ENCODE data around the gene NAE1. TPM values are rescaled to one million over a fixed set of nuclear protein-coding genes. Genes with fewer than 3 reads are reported as not detected.

NAE1 gene
- total RNA-seq, 2 donors from 2014 or later = 93.9 to 121 TPM

DNA sequence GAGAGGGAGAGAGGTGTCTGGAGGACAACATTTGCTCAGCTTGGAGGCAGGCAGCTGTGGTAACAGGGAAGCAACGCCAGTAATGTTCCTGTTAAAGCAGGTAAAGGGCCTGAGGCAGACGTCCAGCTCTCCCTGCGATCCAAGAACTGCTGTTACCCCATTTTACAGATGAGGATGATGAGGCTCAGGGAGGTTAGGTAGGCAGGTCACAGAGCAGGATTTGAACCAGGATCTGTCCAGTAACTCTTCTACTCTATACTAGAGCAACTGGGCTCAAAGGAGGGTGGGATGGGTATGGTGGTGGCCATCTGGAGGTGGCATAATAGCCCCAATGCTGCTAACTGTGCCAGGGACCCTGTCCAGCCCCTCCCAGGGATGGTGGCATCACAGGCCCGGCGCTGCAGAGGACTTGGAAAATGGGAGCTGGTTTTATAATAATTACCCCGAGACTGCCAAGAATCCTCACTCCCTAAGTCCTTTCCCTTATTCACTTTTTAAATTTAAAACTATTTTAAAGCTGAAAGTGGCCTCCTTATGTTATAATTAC lies 25.5 kb upstream of the NAE1 start:
- H3K36me3 Mint-ChIP-seq = no peaks in the 10 kb centered on the region
- DNase-seq (ENCODE audit: low spot score in 2 of 2) (no peak), ATAC-seq (no peak)
- H3K27ac Mint-ChIP-seq = no peak overlapping the region
- no peaks in the 10 kb centered on the region for H3K9me3 Mint-ChIP-seq

DNA sequence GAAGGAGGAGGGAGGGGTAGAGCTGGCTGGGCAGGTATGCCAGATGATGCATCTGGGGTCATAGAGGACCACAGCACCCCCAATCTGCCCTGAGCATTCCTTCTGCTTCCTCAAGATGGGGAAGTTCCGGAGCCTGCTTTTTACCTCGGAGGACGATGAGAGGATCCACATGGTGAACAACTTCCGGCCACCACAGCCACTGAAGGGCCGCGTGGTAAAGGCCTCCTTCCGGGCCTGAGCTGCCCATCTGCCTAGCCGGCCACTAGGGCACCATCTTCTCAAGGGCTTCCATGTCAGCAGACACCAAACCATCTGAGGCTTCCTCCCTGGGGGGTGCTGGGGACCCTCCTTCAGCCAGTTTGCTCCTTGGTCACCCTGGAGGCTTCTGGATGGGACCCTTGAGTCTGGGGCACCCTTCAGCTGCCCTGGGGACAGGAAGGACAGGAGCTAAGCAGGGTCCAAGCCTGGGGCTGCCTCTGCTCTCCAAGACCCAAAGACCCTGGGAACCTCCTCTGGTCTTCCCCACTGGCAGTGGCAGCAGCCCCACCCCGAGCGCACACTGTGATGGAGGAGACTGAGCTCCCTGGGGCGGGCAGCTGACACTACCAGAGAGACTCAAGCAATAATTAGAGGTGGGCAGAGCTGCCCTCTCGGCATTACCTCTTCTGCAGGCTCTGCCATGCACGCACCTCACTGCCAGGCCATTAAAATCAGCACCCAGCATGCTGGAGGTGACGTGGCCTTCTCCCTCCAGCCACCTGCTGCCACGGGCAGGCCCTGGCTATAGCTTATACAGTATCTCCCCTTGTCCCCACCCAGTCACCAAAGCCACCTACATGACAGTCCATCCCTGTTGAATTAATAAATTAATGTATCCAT lies 22.7 kb upstream of the NAE1 start:
- Mint-ChIP-seq H3K9me3 (no peaks in the 10 kb centered on the region), H3K36me3 (no peaks in the 10 kb centered on the region), H3K27ac (no peak overlapping the region)
- ATAC-seq = no peak
- DNase-seq (ENCODE audit: low spot score in 2 of 2) = no peak

DNA sequence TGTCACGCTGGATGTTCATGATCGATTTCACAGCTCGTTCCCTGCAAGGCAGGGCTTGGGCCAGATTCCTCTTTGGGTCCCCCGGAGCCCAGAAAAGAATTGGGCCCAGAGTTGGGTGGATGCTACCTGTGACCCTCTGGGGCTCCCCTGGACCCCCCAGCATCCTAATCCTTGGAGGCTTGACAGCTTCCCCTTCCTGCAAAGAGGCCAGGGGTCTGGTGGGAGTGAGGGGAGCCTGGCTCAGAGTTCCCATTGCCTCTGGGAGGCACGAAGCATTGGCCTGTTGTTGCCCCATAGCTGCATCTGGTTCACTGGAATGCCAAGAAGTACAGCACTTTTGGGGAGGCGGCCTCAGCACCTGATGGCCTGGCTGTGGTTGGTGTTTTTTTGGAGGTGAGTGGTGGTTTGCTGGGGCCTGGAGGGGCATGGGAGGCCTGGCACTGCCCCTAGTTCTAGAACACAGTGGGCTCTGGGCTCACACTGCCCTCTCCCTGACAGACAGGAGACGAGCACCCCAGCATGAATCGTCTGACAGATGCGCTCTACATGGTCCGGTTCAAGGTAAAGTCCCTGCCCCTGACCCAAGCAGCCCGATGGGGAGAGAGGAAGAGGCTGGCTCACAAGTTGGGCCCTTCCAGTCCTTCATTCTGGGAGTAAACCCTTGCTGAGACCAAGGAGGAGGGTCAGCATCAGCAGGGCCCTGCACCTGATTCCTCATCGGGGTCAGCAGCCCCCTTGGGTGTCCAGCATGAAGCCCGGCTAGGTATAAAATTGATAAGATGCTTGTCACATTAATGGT lies 20.6 kb upstream of the NAE1 start:
- ATAC-seq (no peak), DNase-seq (ENCODE audit: low spot score in 2 of 2) (peak in 1 of 2 donors; percentile 33)
- Mint-ChIP-seq H3K36me3 (no peaks in the 10 kb centered on the region), H3K9me3 (no peaks in the 10 kb centered on the region), H3K27ac (peak overlapping the region in 1 of 2 donors; percentile 11)

DNA sequence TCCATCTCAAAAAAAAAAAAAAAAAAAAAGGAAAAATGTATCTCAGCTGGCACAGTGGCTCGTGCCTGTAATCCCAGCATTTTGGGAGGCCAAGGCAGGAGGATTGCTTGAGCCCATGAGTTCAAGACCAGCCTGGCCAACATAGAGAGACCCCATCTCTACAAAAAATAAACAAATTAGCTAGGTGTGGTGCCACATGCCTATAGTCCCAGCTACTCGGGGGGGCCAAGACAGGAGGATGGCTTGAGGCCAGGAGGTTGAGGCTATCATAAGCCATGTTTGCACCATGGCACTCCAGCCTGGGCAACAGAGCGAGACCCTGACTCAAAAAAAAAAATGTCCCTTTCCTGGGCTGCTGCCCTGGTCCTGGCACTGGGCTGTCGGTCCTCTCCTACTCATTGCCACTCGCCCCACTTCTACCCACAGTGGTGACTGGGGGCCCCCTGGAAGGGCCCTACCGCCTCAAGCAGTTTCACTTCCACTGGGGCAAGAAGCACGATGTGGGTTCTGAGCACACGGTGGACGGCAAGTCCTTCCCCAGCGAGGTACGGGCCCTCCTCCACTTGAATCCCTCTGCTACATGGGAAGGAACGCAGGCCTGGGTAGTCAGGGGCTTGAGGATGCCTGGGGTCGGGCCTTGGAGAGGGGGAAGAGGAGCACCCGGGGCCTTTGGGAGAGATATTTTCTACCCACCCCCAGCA lies 19.5 kb upstream of the NAE1 start:
- DNase-seq (ENCODE audit: low spot score in 2 of 2) (peak in 1 of 2 donors; percentile 34), ATAC-seq (no peak)
- H3K9me3 Mint-ChIP-seq = no peaks in the 10 kb centered on the region
- H3K27ac Mint-ChIP-seq = peak overlapping the region in 1 of 2 donors; percentile 11
- no peaks in the 10 kb centered on the region for H3K36me3 Mint-ChIP-seq

DNA sequence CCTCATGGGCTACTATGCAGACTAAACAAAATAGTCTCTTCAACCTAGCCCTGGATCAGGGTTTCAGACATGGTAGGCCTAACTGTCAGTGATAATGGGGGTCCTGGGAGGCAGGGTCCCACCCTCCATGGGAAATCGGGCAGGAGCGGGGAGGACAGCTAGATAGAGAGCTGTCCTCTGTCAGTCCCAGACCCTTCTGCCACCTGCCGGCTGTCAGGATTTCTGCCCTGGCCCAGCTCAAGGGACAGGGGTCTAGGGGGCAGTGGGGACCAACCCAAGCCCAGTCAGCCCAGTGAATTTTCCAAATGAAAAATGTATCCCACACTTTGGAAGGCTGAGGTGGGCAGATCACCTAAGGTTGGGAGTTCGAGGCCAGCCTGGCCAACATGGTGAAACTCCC lies 18.8 kb upstream of the NAE1 start:
- no peaks in the 10 kb centered on the region for H3K36me3 Mint-ChIP-seq
- no peaks in the 10 kb centered on the region for H3K9me3 Mint-ChIP-seq
- no peak overlapping the region for H3K27ac Mint-ChIP-seq
- DNase-seq (ENCODE audit: low spot score in 2 of 2) (peak in 1 of 2 donors; percentile 26), ATAC-seq (no peak)

DNA sequence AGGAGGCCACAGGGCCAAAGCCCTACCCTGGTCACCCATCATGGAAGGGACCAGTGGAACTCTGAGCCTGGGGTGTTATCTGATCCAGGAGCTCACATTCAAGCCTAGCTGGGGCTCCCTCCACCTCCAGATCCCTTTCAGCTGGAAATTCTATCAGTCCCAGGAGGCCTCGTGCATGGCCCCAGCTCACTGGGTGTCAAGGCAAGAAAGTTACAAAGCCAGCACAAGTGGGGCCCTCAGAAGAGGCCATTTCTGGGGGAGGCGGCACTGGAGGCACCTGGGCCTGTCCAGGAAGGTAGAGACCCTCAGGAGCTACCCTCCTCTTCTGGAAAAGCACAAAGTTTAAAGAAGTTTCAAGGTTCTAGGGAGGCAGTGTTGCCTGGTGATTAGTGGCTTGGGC lies 18.2 kb upstream of the NAE1 start:
- Mint-ChIP-seq H3K9me3 (no peaks in the 10 kb centered on the region), H3K36me3 (peaks cover 0 to under 1% of the 10 kb centered on the region in 2 donors), H3K27ac (no peak overlapping the region)
- ATAC-seq (no peak), DNase-seq (ENCODE audit: low spot score in 2 of 2) (peak in 1 of 2 donors; percentile 34)

DNA sequence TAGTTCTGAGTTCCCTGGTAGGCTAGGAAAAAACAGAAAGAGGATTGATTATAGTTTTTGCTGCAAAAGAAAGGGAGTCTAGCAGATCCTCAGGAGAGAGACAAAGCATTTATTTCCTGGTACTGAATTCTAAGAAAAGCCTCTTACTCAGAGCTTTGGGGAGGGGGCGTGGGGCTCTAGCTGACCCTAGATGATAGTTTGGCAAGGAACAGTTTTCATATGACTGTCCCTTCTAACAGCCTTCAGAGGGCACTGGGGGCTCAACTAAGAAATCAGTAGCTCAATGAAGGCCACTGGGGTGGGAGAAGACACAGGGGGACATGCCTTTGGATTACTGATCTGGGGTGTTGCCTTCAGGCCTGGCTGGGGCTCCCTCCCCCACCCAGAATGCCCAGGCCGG lies 17.4 kb upstream of the NAE1 start:
- Mint-ChIP-seq H3K9me3 (no peaks in the 10 kb centered on the region), H3K36me3 (peaks cover 0 to 4% of the 10 kb centered on the region in 2 donors), H3K27ac (peak overlapping the region in 1 of 2 donors; percentile 13)
- DNase-seq (ENCODE audit: low spot score in 2 of 2) (peak in 1 of 2 donors; percentile 20), ATAC-seq (peak in 1 of 2 donors; percentile 55)

DNA sequence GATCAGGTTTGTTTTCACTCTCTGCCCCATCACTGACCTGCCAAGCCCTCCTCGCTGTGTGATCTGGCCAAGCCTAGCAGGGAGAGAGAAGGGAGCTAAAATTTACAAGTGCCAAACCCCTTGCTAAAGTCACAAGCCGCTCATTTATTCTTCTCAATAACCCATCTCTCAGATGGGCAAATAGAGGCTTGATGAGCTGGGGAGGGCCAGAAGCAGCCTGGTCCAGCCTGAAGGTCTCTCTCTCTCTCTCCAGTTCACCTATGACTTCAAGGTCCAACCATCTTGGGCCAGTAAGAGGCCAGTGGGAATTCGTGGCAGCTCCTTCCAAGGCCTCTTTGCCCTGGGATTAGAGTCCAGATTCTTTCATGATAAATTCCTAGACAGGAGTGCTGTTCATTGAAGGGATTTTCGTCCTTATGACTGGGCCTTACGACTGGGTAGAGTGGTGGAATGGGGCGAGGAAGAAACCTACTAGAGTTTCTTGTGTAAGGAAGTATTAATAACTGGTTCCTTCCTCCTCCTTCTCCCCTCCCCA lies 16.8 kb upstream of the NAE1 start:
- no peak overlapping the region for H3K27ac Mint-ChIP-seq
- DNase-seq (ENCODE audit: low spot score in 2 of 2) (no peak), ATAC-seq (no peak)
- no peaks in the 10 kb centered on the region for H3K9me3 Mint-ChIP-seq
- peaks cover 0 to 4% of the 10 kb centered on the region in 2 donors for H3K36me3 Mint-ChIP-seq

DNA sequence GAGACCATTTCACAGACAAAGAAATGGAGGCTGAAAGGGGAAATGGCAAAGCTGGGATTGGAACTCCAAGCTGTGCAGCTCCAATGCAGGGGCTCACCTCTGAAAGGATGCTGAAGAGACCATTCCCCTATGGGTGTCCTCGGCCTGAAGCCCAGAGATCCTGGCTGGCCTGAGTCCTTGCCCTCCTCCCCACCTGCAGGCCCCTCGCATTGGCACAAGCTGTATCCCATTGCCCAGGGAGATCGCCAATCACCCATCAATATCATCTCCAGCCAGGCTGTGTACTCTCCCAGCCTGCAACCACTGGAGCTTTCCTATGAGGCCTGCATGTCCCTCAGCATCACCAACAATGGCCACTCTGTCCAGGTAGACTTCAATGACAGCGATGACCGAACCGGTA lies 16.1 kb upstream of the NAE1 start:
- Mint-ChIP-seq H3K36me3 (peaks cover 0 to 4% of the 10 kb centered on the region in 2 donors), H3K27ac (no peak overlapping the region), H3K9me3 (no peaks in the 10 kb centered on the region)
- DNase-seq (ENCODE audit: low spot score in 2 of 2) = peak in 1 of 2 donors; percentile 50
- no peak for ATAC-seq

DNA sequence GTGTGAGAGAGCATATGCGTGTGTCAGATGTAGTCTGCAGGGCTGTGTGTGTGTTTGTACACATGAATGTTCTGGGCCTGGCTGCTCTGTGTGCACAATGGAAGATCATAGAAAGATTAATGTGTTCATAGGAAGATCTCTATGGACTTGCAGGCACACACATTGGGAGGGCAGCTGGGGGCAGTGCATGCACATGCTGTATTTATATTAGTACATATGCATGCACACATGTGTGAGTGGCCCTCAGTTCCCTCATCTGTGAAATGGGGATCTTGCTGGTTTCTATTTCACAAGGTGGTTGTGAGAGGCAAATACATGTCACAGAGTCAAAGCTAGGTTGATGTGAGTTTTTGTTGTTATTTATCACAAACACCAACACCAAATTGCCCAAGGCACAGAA lies 15.5 kb upstream of the NAE1 start:
- H3K27ac Mint-ChIP-seq = no peak overlapping the region
- DNase-seq (ENCODE audit: low spot score in 2 of 2) (no peak), ATAC-seq (no peak)
- no peaks in the 10 kb centered on the region for H3K9me3 Mint-ChIP-seq
- peaks cover 0 to 4% of the 10 kb centered on the region in 2 donors for H3K36me3 Mint-ChIP-seq

DNA sequence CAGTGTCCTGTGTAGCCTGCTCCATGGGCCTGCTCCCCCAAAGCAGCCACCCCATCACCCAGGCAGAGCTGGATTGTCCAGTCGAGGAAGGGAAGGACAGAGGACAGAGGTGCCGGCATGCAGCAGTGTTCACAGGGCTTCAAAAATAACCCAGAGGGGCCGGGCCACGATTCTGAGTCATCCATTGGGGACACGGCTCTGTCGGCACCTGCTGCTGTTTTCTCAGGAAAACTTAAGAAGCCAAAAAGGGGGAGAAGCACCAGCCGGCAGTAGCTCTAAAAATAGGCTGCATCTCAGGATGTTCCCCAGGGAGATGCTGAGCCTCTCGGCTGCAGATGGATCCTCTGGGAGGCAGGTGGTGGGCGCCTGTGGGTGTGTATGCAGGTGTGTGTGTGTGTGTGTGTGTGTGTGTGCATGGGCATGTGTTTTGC lies 15.0 kb upstream of the NAE1 start:
- Mint-ChIP-seq H3K9me3 (no peaks in the 10 kb centered on the region), H3K27ac (no peak overlapping the region), H3K36me3 (peaks cover 0 to 4% of the 10 kb centered on the region in 2 donors)
- DNase-seq (ENCODE audit: low spot score in 2 of 2) (no peak), ATAC-seq (no peak)

DNA sequence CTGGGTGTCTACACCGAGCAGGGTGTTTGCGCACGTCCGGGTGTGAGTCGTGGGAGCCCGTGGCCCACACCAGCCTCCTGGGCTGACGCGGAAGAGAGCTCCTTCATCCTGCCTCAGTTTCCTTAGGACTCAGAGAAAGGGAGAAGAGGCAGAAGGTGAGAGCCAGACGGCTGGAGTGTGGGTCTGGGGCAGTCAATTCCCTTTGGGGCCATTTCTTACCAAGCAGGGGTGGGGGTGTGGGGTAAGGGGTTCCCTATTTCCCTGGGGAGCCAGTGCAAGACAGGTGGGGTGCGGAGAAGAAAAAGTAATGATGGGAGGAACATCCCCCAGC lies 14.3 kb upstream of the NAE1 start:
- no peak for ATAC-seq
- H3K27ac Mint-ChIP-seq = no peak overlapping the region
- peaks cover 0 to 4% of the 10 kb centered on the region in 2 donors for H3K36me3 Mint-ChIP-seq
- H3K9me3 Mint-ChIP-seq = no peaks in the 10 kb centered on the region
- peak in 1 of 2 donors; percentile 47 for DNase-seq (ENCODE audit: low spot score in 2 of 2)

DNA sequence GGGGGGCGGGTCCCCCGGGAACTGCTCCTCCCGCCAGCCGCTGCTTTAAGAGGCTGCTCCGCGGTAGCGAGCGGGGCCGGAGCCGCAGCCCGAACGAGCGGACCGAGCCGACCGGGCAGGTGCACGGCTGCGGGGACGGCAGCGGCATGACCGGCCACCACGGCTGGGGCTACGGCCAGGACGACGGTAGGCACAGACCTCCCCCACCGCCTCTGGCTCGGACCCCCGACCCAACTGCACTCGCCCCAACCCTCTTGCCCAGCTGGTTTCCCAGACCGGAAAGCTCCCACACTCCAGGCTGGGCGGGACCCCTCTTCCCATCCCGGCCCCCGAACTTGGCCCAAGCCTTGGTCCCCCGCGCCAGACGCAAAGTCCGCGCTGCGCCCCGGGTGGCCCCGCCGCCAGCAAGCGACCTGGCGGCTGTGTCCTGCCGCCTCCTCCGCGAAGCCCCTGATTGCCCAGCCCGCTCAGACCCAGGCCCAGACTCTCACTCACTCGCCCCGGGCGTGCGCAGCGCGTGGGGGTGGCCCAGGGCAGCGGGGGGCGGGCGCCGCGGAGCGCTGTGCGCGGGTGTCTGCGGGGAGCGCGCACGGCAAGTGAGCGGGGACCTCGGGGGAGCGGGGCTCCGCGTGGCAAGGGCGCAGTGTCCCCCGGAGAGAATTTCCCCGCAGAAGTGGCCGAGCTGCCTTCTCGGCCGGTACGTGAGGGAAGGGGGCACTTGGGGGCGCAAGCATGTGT lies 13.7 kb upstream of the NAE1 start, which contains the start of gene CA7:
CA7 (plus strand) TSS at position 73 of the 738 bp plus-strand sequence; CDS start at position 147, 74 bp downstream.
- DNase-seq (ENCODE audit: low spot score in 2 of 2) (peak in 1 of 2 donors; percentile 44), ATAC-seq (peak in 1 of 2 donors; percentile 44)
- Mint-ChIP-seq H3K27ac (peak within 1 kb of the TSS in 1 of 2 donors; percentile 53), H3K36me3 (peaks cover 0 to 4% of the 10 kb centered on the region in 2 donors), H3K9me3 (no peaks in the 10 kb centered on the region)

DNA sequence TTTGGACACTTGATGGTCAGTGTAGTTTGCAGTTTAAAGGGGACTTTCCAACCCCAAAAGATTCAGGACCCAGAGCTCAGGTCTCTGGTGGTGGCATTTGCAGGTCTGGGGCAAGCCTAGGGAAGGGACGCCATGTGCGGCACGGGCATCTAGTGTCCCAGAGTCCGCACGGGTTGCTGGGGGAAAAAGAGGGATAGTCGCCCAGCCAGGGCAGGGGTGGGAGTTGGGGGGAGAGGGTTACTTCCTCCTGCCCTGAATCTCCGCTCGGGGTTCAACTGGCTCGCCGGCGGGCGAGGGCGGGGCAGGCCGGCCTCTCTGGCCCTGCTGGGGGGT lies 13.2 kb upstream of the NAE1 start:
- no peak for DNase-seq (ENCODE audit: low spot score in 2 of 2)
- no peaks in the 10 kb centered on the region for H3K9me3 Mint-ChIP-seq
- no peak for ATAC-seq
- peaks cover 0 to 4% of the 10 kb centered on the region in 2 donors for H3K36me3 Mint-ChIP-seq
- peak overlapping the region in 1 of 2 donors; percentile 53 for H3K27ac Mint-ChIP-seq

DNA sequence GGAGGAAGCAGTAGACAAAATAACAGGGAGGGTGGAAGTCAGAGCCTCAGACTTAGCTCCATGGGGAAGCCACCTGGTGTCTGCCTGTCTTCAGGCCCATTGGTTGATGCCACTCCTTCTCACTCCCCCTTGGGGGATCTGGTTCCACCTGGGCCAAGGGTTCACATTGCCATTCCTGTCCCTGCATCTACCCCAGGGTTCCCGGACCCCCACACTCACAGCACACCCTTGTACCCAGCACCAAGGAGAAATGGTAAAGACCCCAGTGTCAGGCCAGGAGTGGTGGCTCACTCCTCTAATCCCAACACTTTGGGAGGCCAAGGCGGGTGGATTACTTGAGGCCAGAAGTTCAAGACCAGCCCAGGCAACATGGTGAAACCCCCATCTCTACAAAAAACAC lies 12.4 kb upstream of the NAE1 start:
- Mint-ChIP-seq H3K27ac (no peak overlapping the region), H3K9me3 (no peaks in the 10 kb centered on the region), H3K36me3 (peaks cover 0 to 4% of the 10 kb centered on the region in 2 donors)
- ATAC-seq = no peak
- DNase-seq (ENCODE audit: low spot score in 2 of 2) = no peak

DNA sequence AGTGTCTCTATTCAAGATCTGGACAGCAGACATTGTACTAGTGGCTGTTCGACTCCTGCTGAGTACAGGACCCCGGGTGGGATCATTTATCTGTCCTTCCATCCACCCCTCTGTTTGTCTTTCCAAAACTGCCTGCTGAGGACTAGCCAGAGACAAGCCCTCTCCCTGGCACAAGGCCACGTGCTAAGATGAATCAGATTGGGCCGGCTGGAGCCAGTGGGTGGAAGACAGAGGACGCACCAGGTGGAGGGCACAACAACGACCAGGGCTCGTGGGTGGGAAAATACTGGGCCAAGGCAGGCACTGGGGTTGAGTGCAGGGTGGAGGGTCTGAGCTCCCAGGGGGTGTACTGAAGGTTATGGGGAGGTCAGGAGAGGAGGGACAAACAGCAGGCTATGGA lies 12.0 kb upstream of the NAE1 start:
- no peak for ATAC-seq
- Mint-ChIP-seq H3K27ac (no peak overlapping the region), H3K36me3 (peaks cover 0 to 4% of the 10 kb centered on the region in 2 donors), H3K9me3 (no peaks in the 10 kb centered on the region)
- DNase-seq (ENCODE audit: low spot score in 2 of 2) = no peak

Data from activated naive CD4-positive, alpha-beta T cell treated with anti-CD3 and anti-CD28 coated beads, Interleukin-2, amount 50 U/mL, for 72 hours (primary cell).